ENCODE measurements around the gene ABCA4.
"Not testable (repeated sequence)": the region's sequence is repeated elsewhere in the genome, so short reads cannot be mapped to it uniquely, and the experiment has no call there.

The ABCA4 gene

DNA sequence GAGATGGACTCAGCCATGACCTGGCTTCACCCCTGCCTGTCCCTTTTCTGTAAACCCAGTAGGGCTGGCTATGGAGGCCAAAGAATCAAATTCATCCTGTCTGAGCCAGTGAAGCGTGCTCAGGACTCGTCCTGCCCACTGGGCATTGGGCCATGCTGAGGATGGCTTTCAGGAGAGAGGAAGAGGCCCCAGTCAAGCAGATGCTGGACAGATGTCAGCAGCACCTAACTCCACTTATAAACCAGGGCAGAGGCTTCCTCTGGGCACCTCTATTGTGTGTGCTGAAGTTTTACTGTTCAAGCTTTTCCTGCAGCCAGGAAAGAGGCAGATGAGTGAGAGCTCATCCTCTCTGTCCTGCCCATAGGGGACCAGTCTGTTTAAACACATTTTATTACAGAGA, 114.3 kb downstream of the ABCA4 start:
- H3K4me3 ChIP-seq (ENCODE audit: low read depth, low read length), result no peak overlapping the region
- TF ChIP-seq, protein P1, sequence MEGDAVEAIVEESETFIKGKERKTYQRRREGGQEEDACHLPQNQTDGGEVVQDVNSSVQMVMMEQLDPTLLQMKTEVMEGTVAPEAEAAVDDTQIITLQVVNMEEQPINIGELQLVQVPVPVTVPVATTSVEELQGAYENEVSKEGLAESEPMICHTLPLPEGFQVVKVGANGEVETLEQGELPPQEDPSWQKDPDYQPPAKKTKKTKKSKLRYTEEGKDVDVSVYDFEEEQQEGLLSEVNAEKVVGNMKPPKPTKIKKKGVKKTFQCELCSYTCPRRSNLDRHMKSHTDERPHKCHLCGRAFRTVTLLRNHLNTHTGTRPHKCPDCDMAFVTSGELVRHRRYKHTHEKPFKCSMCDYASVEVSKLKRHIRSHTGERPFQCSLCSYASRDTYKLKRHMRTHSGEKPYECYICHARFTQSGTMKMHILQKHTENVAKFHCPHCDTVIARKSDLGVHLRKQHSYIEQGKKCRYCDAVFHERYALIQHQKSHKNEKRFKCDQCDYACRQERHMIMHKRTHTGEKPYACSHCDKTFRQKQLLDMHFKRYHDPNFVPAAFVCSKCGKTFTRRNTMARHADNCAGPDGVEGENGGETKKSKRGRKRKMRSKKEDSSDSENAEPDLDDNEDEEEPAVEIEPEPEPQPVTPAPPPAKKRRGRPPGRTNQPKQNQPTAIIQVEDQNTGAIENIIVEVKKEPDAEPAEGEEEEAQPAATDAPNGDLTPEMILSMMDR (IDR thresholded peaks at IDR 0.05; ENCODE audit: borderline replicate concordance, insufficient read depth, low read depth, low read length), result no peak

DNA sequence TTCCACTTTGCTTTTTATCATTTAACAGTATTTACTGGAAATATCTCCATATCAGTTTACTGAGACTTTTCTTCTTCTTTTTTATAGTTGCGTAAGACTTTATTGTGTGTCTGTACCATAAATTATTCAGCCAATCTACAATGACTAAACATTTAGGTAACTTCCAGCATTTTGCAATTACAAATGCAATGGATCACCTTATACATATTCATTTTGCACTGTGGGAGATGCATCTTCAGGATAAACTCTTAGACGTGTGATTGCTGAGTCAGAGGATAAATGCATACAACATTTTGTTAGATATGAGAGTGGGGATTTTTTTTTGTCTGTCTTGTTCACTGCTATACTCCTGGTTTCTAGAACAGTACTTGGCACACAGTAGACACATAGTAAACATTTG, 116.0 kb downstream of the ABCA4 start:
- no peak overlapping the region for H3K4me3 ChIP-seq (ENCODE audit: low read depth, low read length)

DNA sequence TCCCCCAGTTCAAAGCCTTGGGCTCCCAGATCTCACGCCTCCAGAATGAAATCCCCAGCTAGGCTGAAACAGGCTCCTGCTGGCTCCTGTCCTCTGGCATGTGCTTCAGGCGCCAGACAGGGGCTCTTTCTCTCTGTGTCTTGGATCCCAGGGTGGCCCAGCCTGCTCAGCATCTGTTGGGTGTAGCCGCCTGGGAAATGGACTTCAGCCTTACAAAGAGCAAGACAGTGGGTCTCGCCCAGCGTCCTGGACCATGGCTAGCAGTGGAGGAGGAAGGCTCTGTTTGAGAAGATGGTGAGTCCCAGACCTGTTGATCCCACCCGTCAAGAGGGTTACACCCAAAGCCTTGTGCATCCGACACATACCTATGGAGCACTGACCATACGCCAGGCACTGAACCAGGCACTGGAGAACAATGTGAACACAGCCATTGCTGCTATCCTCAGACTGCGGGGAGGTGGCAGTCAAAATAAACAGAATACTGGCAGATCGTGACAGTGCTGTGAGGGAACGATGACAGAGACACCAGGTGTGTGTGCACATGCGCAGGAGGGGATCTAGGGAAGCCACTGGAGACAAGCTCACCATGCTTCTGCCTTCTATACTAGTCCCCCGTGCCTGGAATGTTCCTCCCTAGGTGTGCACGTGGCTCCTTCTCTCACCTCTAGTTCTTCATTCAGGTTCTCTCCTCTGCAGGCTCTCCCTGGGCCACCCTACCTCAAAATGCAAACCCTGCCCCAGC, 118.7 kb downstream of the ABCA4 start:
- no peak overlapping the region for H3K4me3 ChIP-seq (ENCODE audit: low read depth, low read length)
- TF ChIP-seq, protein P1 (IDR thresholded peaks at IDR 0.05; ENCODE audit: borderline replicate concordance, insufficient read depth, low read depth, low read length), result no peak

More for the DNA sequence above, 116.0 kb downstream of the ABCA4 start:
- TF ChIP-seq, protein P1 (IDR thresholded peaks at IDR 0.05; ENCODE audit: borderline replicate concordance, insufficient read depth, low read depth, low read length), result no peak

DNA sequence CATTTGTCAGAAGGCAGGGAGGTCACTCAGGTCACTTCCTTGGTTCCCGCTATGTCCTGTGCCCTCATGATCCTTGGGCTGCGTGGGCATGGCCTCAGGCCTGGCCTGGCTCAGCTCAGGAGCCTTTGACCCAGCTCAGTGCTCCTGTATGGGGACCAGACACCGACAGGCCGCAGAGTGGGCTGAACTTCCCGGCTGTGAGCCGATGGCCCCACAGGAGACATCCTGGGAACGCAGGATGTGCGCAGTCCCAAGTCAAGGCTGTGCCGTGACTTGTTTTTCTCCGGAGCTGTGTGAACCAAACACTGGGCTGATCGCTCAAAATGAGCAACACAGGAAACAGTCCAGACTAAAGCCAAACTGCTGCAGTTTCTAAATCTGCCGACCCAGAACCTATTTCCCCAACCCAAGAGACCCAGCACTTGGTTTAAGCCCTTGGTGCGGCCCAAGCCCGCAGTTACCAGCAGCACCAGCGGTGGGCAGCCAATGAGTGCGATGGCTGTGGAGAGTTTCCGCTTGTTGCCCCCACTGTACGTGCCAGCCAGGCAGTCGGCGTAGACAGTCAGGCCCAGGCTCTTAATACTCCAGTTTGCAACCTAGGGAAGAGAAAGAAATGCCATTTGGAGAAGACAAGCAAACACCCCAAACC, 119.4 kb downstream of the ABCA4 start:
- H3K4me3 ChIP-seq (ENCODE audit: low read depth, low read length), result no peak overlapping the region
- TF ChIP-seq, protein P1 (IDR thresholded peaks at IDR 0.05; ENCODE audit: borderline replicate concordance, insufficient read depth, low read depth, low read length), result no peak

DNA sequence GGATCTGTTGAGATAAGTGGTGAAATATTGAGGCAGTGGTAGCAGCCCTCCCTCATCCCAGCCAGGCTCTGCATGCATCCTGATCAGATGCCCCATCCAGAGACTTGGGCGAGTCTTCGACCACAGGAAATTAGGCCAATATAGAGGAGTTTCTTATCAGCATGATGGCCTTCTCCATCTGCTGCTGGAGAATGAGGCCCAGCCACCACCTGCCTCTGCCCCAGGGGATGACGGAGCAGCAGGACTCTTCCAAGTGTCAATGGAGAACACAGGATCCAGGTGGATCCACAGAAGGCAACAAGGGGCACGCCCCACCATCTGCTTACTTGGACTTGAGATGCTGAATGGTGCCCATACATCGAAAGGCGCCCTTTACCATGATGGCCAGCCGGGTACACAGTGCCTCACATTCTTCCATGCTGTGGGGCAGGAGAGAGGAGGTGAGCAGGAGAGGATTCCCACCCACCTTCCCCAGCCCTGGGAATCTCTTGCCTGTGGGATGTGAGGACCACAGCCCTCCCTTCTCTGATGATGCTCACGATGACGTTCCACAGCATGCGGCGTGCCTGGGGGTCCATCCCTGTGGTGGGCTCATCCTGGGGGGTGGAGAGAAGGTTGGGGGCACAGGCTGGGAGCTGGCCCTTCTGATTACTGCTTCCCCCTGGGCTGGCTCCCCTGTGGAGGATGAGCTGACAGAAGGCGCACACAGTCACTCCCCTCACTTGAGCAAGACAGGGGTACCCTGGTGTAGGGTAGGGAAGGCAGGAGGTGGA, 120.3 kb downstream of the ABCA4 start:
- TF ChIP-seq, protein P1 (IDR thresholded peaks at IDR 0.05; ENCODE audit: borderline replicate concordance, insufficient read depth, low read depth, low read length), result no peak

DNA sequence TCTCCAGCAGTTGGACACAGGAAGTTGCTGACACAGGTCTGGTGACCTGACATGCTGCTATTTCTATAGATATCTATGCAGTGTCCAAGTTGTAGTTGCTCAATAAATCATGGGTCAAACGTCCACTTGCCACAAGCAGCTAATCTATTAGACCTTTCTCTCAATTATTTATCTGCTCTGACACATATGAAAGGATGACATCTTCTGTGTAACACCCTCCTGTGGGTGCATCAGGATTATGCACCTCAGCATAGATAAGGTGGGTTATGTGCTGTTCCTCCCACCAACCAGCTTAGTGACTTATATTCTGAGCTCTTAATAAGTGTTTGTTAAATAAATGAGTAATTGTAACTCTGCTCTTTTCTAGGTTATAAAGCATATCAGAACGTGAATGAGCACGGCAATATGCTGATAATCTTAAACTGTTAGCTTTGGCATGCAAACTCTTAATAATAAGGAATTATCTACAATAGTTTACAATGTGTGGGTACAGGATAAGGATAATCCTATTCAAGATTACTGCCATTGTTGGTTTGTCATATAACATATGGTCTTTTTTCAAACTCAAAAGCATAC, 121.0 kb downstream of the ABCA4 start:
- TF ChIP-seq, protein P1 (IDR thresholded peaks at IDR 0.05; ENCODE audit: borderline replicate concordance, insufficient read depth, low read depth, low read length), result no peak

More for the DNA sequence above, 120.3 kb downstream of the ABCA4 start:
- H3K4me3 ChIP-seq (ENCODE audit: low read depth, low read length), result no peak overlapping the region

DNA sequence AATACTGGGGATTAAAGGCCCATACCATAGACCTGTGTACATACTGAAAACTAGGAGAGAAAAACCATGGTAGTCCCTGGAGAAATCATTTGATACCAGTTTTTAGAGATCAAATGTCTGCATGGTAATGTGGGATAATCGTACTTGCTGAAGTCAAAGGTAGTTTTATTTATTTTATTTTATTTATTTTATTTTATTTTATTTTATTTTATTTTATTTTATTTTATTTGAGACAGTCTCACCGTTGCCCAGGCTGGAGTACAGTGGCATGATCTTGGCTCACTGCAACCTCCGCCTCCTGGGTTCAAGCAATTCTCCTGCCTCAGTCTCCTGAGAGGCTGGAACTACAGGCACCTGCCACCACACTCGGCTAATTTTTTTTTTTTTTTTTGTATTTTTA, 122.4 kb downstream of the ABCA4 start:
- not testable (repeated sequence) for H3K4me3 ChIP-seq (ENCODE audit: low read depth, low read length)

More for the DNA sequence above, 121.0 kb downstream of the ABCA4 start:
- H3K4me3 ChIP-seq (ENCODE audit: low read depth, low read length), result no peak overlapping the region
